Neuron (in vitro differentiated cells): ENCODE data around the gene MAP3K7CL.
A peak's percentile ranks its signal among the peaks of the same experiment; 100 is the strongest.

ENCODE experiments used
- H2AFZ ChIP-seq: one replicate; pipeline ENCODE4 v1.6.1; 2013; ENCODE audit warnings: low read depth, mild to moderate bottlenecking, inconsistent platforms, low read length, moderate library complexity
- H3K27me3 ChIP-seq: one replicate; pipeline ENCODE4 v1.6.1; 2013; ENCODE audit warnings: low read length; ENCODE audit not compliant: insufficient read depth
- H3K36me3 ChIP-seq: one replicate; pipeline ENCODE4 v1.6.1; 2013; ENCODE audit warnings: low read length; ENCODE audit not compliant: insufficient read depth
- H3K4me1 ChIP-seq: one replicate; pipeline ENCODE4 v1.6.1; 2013; ENCODE audit warnings: low read length; ENCODE audit not compliant: insufficient read depth
- H3K4me3 ChIP-seq: 2 replicates; pipeline ENCODE4 v1.5.1; 2013; ENCODE audit warnings: mild to moderate bottlenecking, low read length, moderate library complexity
- H3K9me3 ChIP-seq: one replicate; pipeline ENCODE4 v1.6.1; 2013; ENCODE audit warnings: low read length

Gene MAP3K7CL

DNA sequence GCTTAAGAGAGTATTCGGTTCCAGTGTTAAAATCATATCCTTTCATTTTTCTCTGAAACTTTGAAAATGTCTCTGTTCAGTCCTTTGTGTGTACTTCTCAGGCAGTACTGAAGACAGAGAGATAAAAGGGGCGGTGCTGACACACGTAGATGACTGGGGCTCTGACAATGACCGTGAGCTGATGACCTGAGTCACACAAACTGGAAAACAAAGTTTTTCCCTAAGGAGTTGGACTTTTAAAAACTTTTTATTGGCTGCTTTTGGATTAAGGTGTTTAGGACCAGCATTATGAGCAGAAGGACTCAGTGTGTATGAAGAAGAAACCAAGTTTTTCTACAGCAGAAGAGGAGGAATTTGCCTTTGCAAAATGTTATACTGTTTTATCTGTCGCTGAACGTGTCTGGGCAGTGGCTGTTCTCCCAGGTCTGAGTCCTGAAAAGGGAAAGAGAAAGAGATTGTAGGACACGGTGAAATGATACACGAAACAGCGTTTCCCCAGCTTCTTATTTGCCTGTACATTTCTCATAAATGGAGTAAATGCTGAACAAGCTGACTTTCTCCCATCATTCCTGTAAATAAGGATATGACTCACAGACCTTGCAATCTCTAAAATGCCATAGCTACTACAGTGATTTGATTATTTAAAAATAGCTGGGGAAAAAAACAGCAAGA, 51.5 kb downstream of the MAP3K7CL start:
- Histone ChIP-seq H3K4me1 (peaks cover 5% of the 10 kb centered on the region), H3K9me3 (no peaks in the 10 kb centered on the region), H3K36me3 (no peaks in the 10 kb centered on the region), H2AFZ (peak overlapping the region; percentile 28), H3K27me3 (no peaks in the 10 kb centered on the region), H3K4me3 (peak overlapping the region; percentile 2)

DNA sequence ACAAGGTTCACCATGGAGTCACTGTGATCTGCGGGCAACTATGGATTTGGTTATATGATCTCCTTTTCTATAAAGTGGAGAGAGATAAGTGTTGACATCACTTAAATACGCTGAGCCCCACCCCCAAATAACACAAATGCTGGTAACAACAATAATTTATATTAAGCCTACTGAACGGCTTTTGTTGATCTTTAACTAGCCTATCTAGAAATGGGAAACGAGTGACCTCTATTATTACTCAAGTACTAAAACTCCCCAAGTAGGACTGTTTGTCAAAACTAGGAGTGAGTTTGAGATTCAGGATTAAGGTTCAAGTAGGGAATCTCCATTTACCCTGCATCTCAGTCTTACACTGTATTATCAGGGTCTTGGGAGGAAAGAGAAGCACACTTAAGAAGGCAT, 52.2 kb downstream of the MAP3K7CL start:
- Histone ChIP-seq H3K4me1 (peaks cover 5% of the 10 kb centered on the region), H3K27me3 (no peaks in the 10 kb centered on the region), H3K36me3 (no peaks in the 10 kb centered on the region), H3K4me3 (no peak overlapping the region), H2AFZ (no peak overlapping the region), H3K9me3 (no peaks in the 10 kb centered on the region)

DNA sequence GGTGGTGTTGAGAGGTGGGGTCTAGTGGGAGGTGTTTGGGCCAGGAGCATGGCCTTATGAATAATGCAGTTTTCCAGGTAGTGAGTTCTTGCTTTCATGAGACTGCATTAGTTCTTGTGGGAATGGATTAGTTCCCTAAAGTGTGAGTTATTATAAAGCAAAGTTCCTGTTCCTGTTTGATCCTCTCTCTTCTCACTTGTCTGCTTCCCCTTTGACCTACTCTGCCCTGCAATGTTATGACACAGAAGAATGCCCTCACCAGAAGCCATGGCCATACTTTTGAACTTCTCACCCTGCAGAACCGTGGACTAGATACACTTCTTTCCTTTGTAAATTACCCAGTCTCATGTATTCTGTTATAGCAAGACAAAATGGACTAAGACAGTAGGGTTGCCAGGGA, 53.6 kb downstream of the MAP3K7CL start:
- H3K9me3 ChIP-seq: no peaks in the 10 kb centered on the region
- no peak overlapping the region for H3K4me3 ChIP-seq
- no peaks in the 10 kb centered on the region for H3K27me3 ChIP-seq
- no peaks in the 10 kb centered on the region for H3K36me3 ChIP-seq
- no peak overlapping the region for H2AFZ ChIP-seq
- H3K4me1 ChIP-seq: peaks cover 5% of the 10 kb centered on the region

DNA sequence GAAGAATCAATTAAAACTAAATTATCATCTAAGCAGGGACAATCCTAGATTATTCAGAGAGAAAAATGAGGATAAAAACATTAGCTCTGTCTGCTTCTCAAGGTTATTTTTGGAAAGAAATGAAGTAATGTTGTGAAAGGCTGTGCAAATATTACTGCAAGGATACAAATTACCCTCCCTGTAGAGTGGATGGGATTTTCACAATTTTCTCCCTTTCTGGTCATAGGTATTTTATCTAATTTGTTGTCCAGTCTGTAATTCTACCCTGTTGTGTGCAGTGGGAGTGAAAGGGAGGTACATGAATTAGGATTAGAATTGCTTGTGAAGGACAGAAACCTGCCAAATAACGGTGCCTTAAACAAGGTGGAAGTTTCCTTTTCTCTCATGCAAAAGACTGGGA, 54.7 kb downstream of the MAP3K7CL start:
- no peak overlapping the region for H3K4me3 ChIP-seq
- H3K36me3 ChIP-seq: no peaks in the 10 kb centered on the region
- H3K9me3 ChIP-seq: no peaks in the 10 kb centered on the region
- no peaks in the 10 kb centered on the region for H3K27me3 ChIP-seq
- no peak overlapping the region for H2AFZ ChIP-seq
- peaks cover 5% of the 10 kb centered on the region for H3K4me1 ChIP-seq

DNA sequence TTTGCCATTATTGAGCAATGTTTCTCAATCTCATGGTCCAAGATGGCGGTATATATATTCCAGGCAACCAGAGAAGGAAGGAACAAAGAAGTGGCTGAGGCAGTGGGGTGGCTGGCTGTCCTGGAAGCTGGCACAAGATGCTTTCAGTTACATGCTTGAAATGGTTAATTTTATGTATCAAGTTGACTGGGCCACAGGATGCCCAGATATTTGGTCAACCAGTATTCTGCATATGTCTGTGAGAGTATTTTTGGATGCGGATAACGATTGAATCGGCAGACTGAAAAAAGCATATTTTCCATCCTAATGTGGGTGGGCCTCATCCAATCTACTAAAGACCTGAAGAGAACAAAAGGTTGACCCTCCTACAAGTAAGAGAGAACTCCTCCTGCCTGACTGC, 55.2 kb downstream of the MAP3K7CL start:
- H3K4me1 ChIP-seq: peaks cover 5% of the 10 kb centered on the region
- H2AFZ ChIP-seq: no peak overlapping the region
- no peaks in the 10 kb centered on the region for H3K27me3 ChIP-seq
- H3K9me3 ChIP-seq: no peaks in the 10 kb centered on the region
- no peaks in the 10 kb centered on the region for H3K36me3 ChIP-seq
- no peak overlapping the region for H3K4me3 ChIP-seq

DNA sequence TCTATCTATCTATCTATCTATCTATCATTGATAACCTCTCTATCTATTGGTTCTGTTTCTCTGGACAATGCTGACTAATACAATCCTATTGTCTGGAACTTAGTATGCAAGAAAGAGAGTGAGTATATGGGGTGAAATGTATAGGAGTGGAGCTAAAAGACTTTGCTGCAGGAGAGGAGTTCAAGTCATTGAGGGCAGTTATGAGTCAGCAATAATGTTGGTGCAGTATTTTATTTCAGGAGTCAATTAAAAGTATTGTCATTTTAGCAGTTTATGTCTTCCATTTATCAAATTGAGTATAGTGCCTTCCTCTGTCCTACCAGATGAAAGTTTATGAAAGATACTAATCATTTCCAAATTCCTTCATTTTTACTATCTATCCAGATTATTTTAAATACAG, 55.8 kb downstream of the MAP3K7CL start:
- no peak overlapping the region for H3K4me3 ChIP-seq
- H3K4me1 ChIP-seq: peaks cover 5% of the 10 kb centered on the region
- H2AFZ ChIP-seq: no peak overlapping the region
- no peaks in the 10 kb centered on the region for H3K27me3 ChIP-seq
- H3K9me3 ChIP-seq: no peaks in the 10 kb centered on the region
- H3K36me3 ChIP-seq: no peaks in the 10 kb centered on the region

DNA sequence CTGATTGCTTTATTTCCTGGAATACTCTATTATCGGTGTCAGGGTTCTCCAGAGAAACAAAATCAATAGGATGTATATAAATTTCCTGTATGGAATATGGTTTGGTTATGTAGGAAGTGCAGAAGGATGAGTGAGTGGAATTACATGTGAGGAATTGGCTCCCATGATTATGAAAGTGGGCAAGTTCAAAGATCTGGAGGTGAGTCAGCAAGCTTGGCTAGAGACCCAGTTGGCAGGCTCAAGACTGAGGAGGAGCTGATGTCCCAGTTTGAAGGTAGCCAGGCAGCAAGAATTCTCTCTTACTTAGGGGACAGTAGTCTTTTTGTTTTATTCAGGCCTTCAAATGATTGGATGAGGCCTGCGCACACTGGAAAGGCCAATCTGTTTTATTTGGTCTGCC, 57.5 kb downstream of the MAP3K7CL start:
- no peaks in the 10 kb centered on the region for H3K36me3 ChIP-seq
- no peak overlapping the region for H3K4me3 ChIP-seq
- H3K4me1 ChIP-seq: no peaks in the 10 kb centered on the region
- no peaks in the 10 kb centered on the region for H3K9me3 ChIP-seq
- H3K27me3 ChIP-seq: no peaks in the 10 kb centered on the region
- H2AFZ ChIP-seq: no peak overlapping the region

DNA sequence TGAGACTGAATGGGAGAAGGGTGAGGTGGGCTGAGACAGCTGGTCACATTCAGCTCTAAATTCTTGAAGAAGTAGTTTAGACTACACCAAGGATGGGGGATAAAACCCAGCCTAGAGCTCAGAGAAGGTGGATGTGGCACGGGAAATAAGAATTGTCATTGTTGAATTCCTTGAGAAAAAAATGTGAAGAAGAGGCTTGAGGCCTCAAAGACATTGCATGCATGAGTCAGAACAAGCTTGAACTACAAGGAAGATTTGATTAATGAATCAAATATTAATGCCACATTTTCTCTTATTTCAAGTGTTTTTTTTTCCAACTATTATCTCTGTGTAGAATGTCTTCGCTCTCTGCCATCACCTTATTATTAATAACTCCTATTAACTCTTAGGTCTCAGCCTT, 58.9 kb downstream of the MAP3K7CL start:
- Histone ChIP-seq H3K36me3 (no peaks in the 10 kb centered on the region), H3K9me3 (no peaks in the 10 kb centered on the region), H2AFZ (no peak overlapping the region), H3K27me3 (no peaks in the 10 kb centered on the region), H3K4me3 (no peak overlapping the region), H3K4me1 (peaks cover 12% of the 10 kb centered on the region)

DNA sequence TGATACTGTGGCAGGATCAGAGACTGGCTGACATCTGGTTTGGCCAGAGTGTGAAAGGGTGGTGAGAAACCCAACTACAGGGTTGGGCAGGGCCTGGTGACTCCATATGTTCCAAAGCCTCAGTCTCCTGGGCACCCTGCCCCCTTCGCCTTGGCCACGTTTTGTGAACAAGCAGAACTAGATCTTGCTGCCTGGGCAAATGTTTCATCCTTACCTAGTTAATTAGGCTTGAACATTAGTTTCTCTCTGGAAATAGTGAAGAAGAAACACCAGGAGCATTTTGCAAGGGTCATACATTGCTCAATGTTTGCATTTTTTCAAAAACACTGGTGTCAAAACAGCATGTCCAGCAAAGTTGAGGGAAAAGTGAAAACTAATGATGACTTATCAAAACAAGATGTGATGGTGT, 60.5 kb downstream of the MAP3K7CL start:
- Histone ChIP-seq H3K4me3 (no peak overlapping the region), H3K36me3 (no peaks in the 10 kb centered on the region), H3K4me1 (peaks cover 21% of the 10 kb centered on the region), H3K9me3 (no peaks in the 10 kb centered on the region), H3K27me3 (no peaks in the 10 kb centered on the region), H2AFZ (no peak overlapping the region)

DNA sequence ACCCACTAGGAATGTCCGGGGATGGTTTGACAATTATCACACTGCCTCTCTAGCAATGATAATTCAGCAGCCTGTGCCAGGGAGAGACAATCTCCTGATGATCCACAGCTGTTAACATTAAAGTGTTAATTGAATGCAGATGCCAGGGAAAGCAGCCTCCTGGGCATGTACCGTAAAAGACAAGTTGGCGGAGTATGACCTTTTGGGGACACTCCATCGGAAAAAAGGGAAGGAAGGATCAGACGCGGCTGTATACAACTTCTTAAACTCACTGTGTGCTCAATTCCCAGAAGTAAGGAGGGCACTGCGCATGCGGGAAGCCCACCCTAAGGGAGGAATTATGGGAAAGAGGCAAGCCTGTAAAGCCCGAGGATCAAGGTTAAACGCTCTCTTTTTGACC, 62.6 kb downstream of the MAP3K7CL start:
- Histone ChIP-seq H3K36me3 (no peaks in the 10 kb centered on the region), H3K4me1 (peaks cover 25% of the 10 kb centered on the region), H3K4me3 (no peak overlapping the region), H3K27me3 (no peaks in the 10 kb centered on the region), H2AFZ (no peak overlapping the region), H3K9me3 (no peaks in the 10 kb centered on the region)

DNA sequence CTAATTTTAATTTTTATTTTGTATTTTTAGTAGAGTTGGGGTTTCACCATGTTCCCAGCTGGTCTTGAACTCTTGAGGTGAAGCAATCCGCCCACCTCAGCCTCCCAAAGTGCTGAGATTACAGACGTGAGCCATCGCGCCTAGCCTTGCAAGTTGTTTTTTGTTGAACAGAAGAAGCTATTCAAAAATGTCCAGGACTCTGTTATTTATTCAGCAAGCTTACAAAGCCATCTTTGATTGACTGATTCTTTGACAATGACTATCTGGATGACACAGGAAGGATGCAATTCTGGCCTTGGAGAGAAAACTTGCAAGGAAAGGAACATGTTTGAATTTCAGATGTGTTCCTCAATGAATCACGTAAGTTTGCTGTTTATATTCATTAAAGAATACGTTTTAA, 63.5 kb downstream of the MAP3K7CL start:
- no peak overlapping the region for H3K4me3 ChIP-seq
- no peaks in the 10 kb centered on the region for H3K9me3 ChIP-seq
- H2AFZ ChIP-seq: peak overlapping the region; percentile 3
- no peaks in the 10 kb centered on the region for H3K36me3 ChIP-seq
- H3K4me1 ChIP-seq: peaks cover 25% of the 10 kb centered on the region
- H3K27me3 ChIP-seq: no peaks in the 10 kb centered on the region

DNA sequence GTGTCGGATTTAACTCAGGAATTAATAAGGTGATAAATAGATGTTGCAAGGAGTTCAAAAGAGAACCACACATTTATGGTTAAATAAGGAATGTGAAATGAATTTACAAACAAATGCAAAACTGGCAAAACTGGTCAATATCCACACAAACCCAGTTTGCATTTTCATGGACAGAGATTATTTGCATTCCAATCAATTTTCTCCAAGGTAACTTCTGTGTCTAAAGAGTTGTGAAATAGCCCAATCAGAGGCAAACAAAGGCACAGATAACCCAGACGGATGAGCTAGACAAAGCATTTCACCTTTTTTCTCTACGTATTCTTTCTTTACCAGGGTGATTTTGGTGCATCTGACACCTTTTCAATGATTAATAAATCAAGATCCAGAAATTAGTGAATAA, 63.9 kb downstream of the MAP3K7CL start:
- Histone ChIP-seq H3K27me3 (no peaks in the 10 kb centered on the region), H3K9me3 (no peaks in the 10 kb centered on the region), H3K4me3 (no peak overlapping the region), H2AFZ (peak overlapping the region; percentile 3), H3K4me1 (peaks cover 25% of the 10 kb centered on the region), H3K36me3 (no peaks in the 10 kb centered on the region)

DNA sequence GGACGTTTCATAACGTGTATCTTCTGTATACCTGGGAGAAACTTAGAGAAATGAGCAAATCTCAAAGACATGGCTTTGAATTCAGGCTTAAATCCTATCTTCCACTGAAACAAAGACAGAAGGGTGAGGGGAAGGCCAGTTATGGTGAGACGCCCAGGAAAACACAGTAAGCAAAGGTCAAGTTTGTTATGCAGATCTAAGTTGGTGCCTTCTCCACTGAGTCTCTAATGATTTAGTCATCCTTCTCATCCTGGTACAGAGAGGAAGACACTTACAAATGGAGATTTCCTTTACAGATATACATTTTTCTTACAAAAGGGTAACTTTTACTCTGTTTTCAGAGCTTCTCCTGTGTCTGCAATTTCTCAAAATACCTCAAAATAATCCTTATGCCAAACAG, 64.4 kb downstream of the MAP3K7CL start:
- no peaks in the 10 kb centered on the region for H3K27me3 ChIP-seq
- H3K4me3 ChIP-seq: no peak overlapping the region
- no peaks in the 10 kb centered on the region for H3K9me3 ChIP-seq
- peaks cover 25% of the 10 kb centered on the region for H3K4me1 ChIP-seq
- no peaks in the 10 kb centered on the region for H3K36me3 ChIP-seq
- peak overlapping the region; percentile 3 for H2AFZ ChIP-seq

DNA sequence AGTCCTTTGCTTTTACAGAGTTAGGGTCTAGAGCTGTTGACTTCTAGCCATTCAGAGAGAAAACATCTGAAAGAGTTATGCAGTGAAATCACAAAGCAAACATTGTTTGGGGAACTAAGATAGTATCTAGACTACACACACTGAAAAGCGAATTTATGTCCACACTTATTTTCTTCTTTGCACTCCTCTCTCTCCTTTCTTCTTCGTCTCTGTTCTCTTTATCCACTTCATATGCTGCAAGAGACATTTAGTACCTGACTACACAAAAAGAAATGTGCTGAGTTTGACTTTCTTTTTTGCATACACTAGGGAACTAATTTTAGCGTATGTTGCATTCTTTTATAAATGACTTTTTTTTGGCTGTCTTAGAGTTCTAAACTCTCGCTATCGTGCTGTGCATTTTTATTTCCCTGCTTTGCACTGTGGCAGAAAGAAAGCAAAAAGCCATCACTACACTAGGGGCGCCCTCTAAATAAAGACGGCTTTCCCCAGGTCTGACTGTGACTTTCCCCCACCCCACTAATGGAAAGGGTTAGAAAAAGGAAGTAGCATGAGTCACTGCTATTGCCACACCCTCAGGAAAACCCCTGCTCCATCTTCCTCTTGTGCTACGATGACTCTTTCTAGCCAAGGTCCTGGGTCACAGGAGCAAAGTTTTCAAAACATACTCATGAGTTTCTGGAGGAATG, 65.7 kb downstream of the MAP3K7CL start:
- no peaks in the 10 kb centered on the region for H3K9me3 ChIP-seq
- H2AFZ ChIP-seq: no peak overlapping the region
- H3K36me3 ChIP-seq: no peaks in the 10 kb centered on the region
- H3K4me3 ChIP-seq: no peak overlapping the region
- no peaks in the 10 kb centered on the region for H3K27me3 ChIP-seq
- peaks cover 25% of the 10 kb centered on the region for H3K4me1 ChIP-seq
